ENCODE results near the gene AMPD1.

The AMPD1 gene

DNA sequence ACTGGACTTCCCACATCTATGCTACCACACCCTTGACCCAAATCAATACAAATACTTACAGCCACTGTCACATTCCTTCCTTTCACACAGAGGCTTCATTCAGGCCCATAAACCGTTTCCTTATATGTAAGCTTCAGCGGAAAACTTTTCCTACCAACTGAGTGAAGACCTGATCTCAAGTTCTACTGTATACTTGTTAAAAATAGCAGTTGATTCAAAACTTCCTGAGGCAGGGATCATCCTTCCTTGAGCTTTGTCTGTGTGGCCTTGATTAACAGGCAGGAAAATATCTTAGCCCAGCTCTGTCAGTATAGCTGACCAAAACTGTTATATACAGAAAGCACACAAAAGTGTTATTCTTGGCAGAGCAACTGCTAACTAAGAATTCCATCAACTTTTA, 68.2 kb downstream of the AMPD1 start:
- no peak for DNase-seq

DNA sequence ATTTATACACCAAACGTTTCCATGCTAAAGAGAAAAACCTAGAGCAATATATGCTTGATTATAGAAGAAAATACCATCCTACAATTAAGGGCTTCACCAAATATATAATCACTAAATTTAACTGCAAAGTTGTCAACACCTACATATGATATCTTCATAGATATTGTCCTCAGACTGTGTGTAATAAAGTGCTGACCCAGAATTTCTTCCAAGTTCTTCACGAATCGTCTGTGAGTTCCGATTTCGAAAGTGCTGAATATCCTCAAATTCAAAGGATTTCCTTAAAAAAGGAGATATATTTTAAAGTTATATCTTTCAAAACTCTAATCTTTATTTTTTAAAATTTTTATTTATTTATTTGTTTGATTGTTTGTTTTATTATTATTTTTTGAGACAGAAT, 72.0 kb downstream of the AMPD1 start:
- no peak for DNase-seq

Measured in SIG-M5 (cell line).